ENCODE results near the gene FGD5. TPM values are rescaled to one million over a fixed set of nuclear protein-coding genes. Genes with fewer than 3 reads are reported as not detected.
A peak's percentile ranks its signal among the peaks of the same experiment; 100 is the strongest.

FGD5 gene
- total RNA-seq, 2 donors from 2014 or later: 15.3 to 17.0 TPM

GRCh38 chr3:14862303-14862660 is 43.5 kb downstream of the FGD5 start:
- Histone ChIP-seq H3K9ac (ENCODE audit: extremely low read depth, low read length, poor library complexity, severe bottlenecking) (no peak overlapping the region), H3K27me3 (ENCODE audit: control insufficient read depth, insufficient read depth, low read length, poor library complexity, severe bottlenecking) (no peaks in the 10 kb centered on the region), H3K9me3 (ENCODE audit: control insufficient read depth, low read length) (no peaks in the 10 kb centered on the region), H3K4me1 (ENCODE audit: control insufficient read depth, insufficient read depth, low read length) (no peaks in the 10 kb centered on the region), H3K27ac (ENCODE audit: low read depth, low read length) (no peak overlapping the region), H3K36me3 (ENCODE audit: control insufficient read depth, insufficient read depth, low read length) (no peaks in the 10 kb centered on the region), H3K4me3 (ENCODE audit: low read length) (no peak overlapping the region)
- TF ChIP-seq CTCF (conservative IDR thresholded peaks at IDR 0.05): no peak
- Mint-ChIP-seq H3K4me1 (peaks cover 20% of the 10 kb centered on the region), H3K36me3 (ENCODE audit: low read depth) (no peaks in the 10 kb centered on the region), H3K27ac (no peak overlapping the region), H3K9me3 (no peaks in the 10 kb centered on the region), H3K4me3 (no peak overlapping the region), H3K27me3 (ENCODE audit: insufficient read depth) (no peaks in the 10 kb centered on the region)
- DNase-seq: no peak
- WGBS, 2 experiments (ENCODE audit: insufficient coverage in 1 of 2, insufficient read length in 1 of 2): 93 to 100% methylated on average over 2 to 4 of the region's 4 CpGs

GRCh38 chr3:14862661-14863230 is 44.0 kb downstream of the FGD5 start:
- WGBS, 2 experiments (ENCODE audit: insufficient coverage in 1 of 2, insufficient read length in 1 of 2): 82 to 100% methylated on average over 2 to 5 of the region's 5 CpGs
- no peaks in the 10 kb centered on the region for H3K9me3 ChIP-seq (ENCODE audit: control insufficient read depth, low read length)
- Mint-ChIP-seq H3K4me1 (peaks cover 20% of the 10 kb centered on the region), H3K9me3 (no peaks in the 10 kb centered on the region), H3K27ac (no peak overlapping the region), H3K36me3 (ENCODE audit: low read depth) (no peaks in the 10 kb centered on the region), H3K4me3 (no peak overlapping the region), H3K27me3 (ENCODE audit: insufficient read depth) (no peaks in the 10 kb centered on the region)
- H3K9ac ChIP-seq (ENCODE audit: extremely low read depth, low read length, poor library complexity, severe bottlenecking): no peak overlapping the region
- TF ChIP-seq CTCF (conservative IDR thresholded peaks at IDR 0.05): no peak
- DNase-seq: no peak
- no peak overlapping the region for H3K27ac ChIP-seq (ENCODE audit: low read depth, low read length)
- no peak overlapping the region for H3K4me3 ChIP-seq (ENCODE audit: low read length)
- H3K36me3 ChIP-seq (ENCODE audit: control insufficient read depth, insufficient read depth, low read length): no peaks in the 10 kb centered on the region
- no peaks in the 10 kb centered on the region for H3K27me3 ChIP-seq (ENCODE audit: control insufficient read depth, insufficient read depth, low read length, poor library complexity, severe bottlenecking)
- H3K4me1 ChIP-seq (ENCODE audit: control insufficient read depth, insufficient read depth, low read length): no peaks in the 10 kb centered on the region

DNA sequence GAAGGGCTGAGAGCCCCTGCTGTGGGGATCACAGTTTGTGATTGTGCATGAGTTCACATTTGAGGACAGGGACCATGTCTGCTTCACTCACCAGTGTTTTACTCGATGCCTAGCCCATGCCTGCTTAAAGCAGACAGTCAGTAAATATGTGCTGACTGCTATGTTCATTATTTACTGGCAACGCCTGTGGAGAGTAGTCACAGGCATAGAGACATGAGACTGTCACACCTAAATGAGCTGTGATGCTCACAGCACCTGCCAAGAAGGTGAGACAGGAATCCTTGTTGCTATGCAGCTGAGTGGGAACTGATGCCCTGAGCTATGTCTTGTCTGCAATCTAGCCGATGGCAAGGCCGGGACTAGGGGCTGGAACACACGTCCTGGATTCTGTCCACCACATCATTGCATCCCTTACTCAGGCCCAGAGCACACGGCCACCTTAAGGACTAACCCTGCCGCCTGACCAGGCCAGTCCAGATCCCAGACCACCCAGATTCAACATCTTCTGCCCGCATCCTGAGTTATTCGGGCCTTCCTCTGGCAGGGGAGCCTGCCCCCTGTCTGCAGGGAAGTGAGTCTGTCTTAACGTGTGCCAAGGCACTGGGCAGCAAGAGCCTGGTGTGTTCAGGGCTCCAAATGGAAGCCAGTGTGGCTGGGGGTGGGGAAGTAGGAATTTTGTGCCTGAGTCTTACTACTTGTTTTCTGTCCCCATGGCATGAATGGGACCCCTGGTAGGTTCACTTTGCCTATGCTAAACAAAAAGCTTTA is 44.8 kb downstream of the FGD5 start:
- H3K4me3 ChIP-seq (ENCODE audit: low read length): no peak overlapping the region
- no peaks in the 10 kb centered on the region for H3K36me3 Mint-ChIP-seq (ENCODE audit: low read depth)
- peaks cover 20% of the 10 kb centered on the region for H3K4me1 Mint-ChIP-seq
- H3K9me3 ChIP-seq (ENCODE audit: control insufficient read depth, low read length): no peaks in the 10 kb centered on the region
- WGBS, 2 experiments (ENCODE audit: insufficient coverage in 1 of 2, insufficient read length in 1 of 2): 74 to 89% methylated on average over 4 to 10 of the region's 10 CpGs
- peak; percentile 75 for TF ChIP-seq CTCF (conservative IDR thresholded peaks at IDR 0.05)
- no peak overlapping the region for H3K27ac ChIP-seq (ENCODE audit: low read depth, low read length)
- H3K27me3 ChIP-seq (ENCODE audit: control insufficient read depth, insufficient read depth, low read length, poor library complexity, severe bottlenecking): no peaks in the 10 kb centered on the region
- H3K4me3 Mint-ChIP-seq: no peak overlapping the region
- DNase-seq: peak; percentile 72
- no peaks in the 10 kb centered on the region for H3K4me1 ChIP-seq (ENCODE audit: control insufficient read depth, insufficient read depth, low read length)
- H3K27me3 Mint-ChIP-seq (ENCODE audit: insufficient read depth): no peaks in the 10 kb centered on the region
- H3K9me3 Mint-ChIP-seq: no peaks in the 10 kb centered on the region
- no peaks in the 10 kb centered on the region for H3K36me3 ChIP-seq (ENCODE audit: control insufficient read depth, insufficient read depth, low read length)
- H3K27ac Mint-ChIP-seq: peak overlapping the region; percentile 46
- H3K9ac ChIP-seq (ENCODE audit: extremely low read depth, low read length, poor library complexity, severe bottlenecking): no peak overlapping the region
